Measurements from ENCODE around the gene OR6S1. TPM values are rescaled to one million over a fixed set of nuclear protein-coding genes. Genes with fewer than 3 reads are reported as not detected.

OR6S1 gene
- total and polyA plus RNA-seq, 2 experiments from 2014 or later: not detected

GRCh38 chr14:20680843-20681347 is 39.4 kb upstream of the OR6S1 start:
- no peaks in the 10 kb centered on the region for H3K9me2 ChIP-seq (ENCODE audit: insufficient read depth)
- H2AFZ ChIP-seq: peak overlapping the region; percentile 84
- peaks cover 18% of the 10 kb centered on the region for H3K4me1 Mint-ChIP-seq
- peak overlapping the region; percentile 92 for H3K4me3 ChIP-seq
- no peaks in the 10 kb centered on the region for H3K36me3 ChIP-seq (ENCODE audit: insufficient read depth)
- peaks cover 9% of the 10 kb centered on the region for H3K4me1 ChIP-seq (ENCODE audit: insufficient read depth)
- H4K20me1 ChIP-seq (replicated peaks; ENCODE audit: insufficient read depth): no peaks in the 10 kb centered on the region
- no peak overlapping the region for H3K27ac Mint-ChIP-seq
- TF ChIP-seq, protein P1, sequence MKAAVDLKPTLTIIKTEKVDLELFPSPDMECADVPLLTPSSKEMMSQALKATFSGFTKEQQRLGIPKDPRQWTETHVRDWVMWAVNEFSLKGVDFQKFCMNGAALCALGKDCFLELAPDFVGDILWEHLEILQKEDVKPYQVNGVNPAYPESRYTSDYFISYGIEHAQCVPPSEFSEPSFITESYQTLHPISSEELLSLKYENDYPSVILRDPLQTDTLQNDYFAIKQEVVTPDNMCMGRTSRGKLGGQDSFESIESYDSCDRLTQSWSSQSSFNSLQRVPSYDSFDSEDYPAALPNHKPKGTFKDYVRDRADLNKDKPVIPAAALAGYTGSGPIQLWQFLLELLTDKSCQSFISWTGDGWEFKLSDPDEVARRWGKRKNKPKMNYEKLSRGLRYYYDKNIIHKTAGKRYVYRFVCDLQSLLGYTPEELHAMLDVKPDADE (IDR thresholded peaks at IDR 0.05): no peak
- TF ChIP-seq REST (IDR thresholded peaks at IDR 0.05; ENCODE audit: unreplicated experiment): no peak
- TF ChIP-seq ZNF331 (CRISPR knock-in tag; IDR thresholded peaks at IDR 0.05; ENCODE audit: low read depth): no peak
- TF ChIP-seq EZH2 (IDR thresholded peaks at IDR 0.05; ENCODE audit: low read depth, unreplicated experiment): no peak
- no peak for TF ChIP-seq POLR2AphosphoS5 (IDR thresholded peaks at IDR 0.05; ENCODE audit: low read depth)
- TF ChIP-seq NANOG (IDR thresholded peaks at IDR 0.05; ENCODE audit: borderline replicate concordance): no peak
- TF ChIP-seq EZH2phosphoT487 (IDR thresholded peaks at IDR 0.05; ENCODE audit: unreplicated experiment): no peak
- TF ChIP-seq ZNF462 (CRISPR knock-in tag; IDR thresholded peaks at IDR 0.05): no peak
- TF ChIP-seq, protein P2, sequence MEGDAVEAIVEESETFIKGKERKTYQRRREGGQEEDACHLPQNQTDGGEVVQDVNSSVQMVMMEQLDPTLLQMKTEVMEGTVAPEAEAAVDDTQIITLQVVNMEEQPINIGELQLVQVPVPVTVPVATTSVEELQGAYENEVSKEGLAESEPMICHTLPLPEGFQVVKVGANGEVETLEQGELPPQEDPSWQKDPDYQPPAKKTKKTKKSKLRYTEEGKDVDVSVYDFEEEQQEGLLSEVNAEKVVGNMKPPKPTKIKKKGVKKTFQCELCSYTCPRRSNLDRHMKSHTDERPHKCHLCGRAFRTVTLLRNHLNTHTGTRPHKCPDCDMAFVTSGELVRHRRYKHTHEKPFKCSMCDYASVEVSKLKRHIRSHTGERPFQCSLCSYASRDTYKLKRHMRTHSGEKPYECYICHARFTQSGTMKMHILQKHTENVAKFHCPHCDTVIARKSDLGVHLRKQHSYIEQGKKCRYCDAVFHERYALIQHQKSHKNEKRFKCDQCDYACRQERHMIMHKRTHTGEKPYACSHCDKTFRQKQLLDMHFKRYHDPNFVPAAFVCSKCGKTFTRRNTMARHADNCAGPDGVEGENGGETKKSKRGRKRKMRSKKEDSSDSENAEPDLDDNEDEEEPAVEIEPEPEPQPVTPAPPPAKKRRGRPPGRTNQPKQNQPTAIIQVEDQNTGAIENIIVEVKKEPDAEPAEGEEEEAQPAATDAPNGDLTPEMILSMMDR (conservative IDR thresholded peaks at IDR 0.05; ENCODE audit: low read depth in 2 of 2): no peak
- TF ChIP-seq JUNB (IDR thresholded peaks at IDR 0.05; ENCODE audit: unreplicated experiment): no peak
- no peak for TF ChIP-seq CREB1 (CRISPR knock-in tag; IDR thresholded peaks at IDR 0.05; ENCODE audit: low read depth)
- no peak for TF ChIP-seq ZNF114 (CRISPR knock-in tag; IDR thresholded peaks at IDR 0.05)
- TF ChIP-seq STAT1 (IDR thresholded peaks at IDR 0.05; ENCODE audit: unreplicated experiment): no peak
- no peak for DNase-seq (ENCODE audit: low spot score)
- H3K9me3 Mint-ChIP-seq: no peaks in the 10 kb centered on the region
- H3K27me3 ChIP-seq (ENCODE audit: insufficient read depth): no peaks in the 10 kb centered on the region
- H3F3A ChIP-seq (replicated peaks; ENCODE audit: low read depth): peaks cover 3% of the 10 kb centered on the region; the same call in 1 of the 2 replicates
- ATAC-seq: peak; percentile 9
- peaks cover 13% of the 10 kb centered on the region for H3K27me3 Mint-ChIP-seq (ENCODE audit: insufficient read depth, low read depth, poor library complexity)
- no peaks in the 10 kb centered on the region; the same call in 2 of the 3 replicates for H3K36me3 Mint-ChIP-seq (ENCODE audit: low read depth)
- H3K4me2 ChIP-seq: peak overlapping the region; percentile 80
- no peaks in the 10 kb centered on the region for H3K79me2 ChIP-seq (replicated peaks; ENCODE audit: insufficient read depth)
- H3K4me3 Mint-ChIP-seq: no peak overlapping the region
- no peak overlapping the region for H3K27ac ChIP-seq (ENCODE audit: low read depth)
